IPS-20b (cell line): ENCODE results near the gene HYAL2.

Source experiments
- H3K27ac ChIP-seq: one replicate; pipeline ENCODE4 v1.5.1; 2013; ENCODE audit warnings: low read length
- H3K27me3 ChIP-seq: 2 replicates; pipeline ENCODE4 v1.6.1; 2013; ENCODE audit warnings: mild to moderate bottlenecking, low read length, inconsistent platforms; ENCODE audit not compliant: insufficient read depth
- H3K36me3 ChIP-seq: 2 replicates; pipeline ENCODE4 v1.6.1; 2013; ENCODE audit warnings: low read depth, mild to moderate bottlenecking, inconsistent platforms, low read length, moderate library complexity; ENCODE audit not compliant: insufficient read depth
- H3K4me1 ChIP-seq: 2 replicates; pipeline ENCODE4 v1.6.1; 2013; ENCODE audit warnings: mild to moderate bottlenecking, control low read depth, inconsistent platforms, low read length, moderate library complexity; ENCODE audit not compliant: insufficient read depth
- H3K4me3 ChIP-seq: 2 replicates; pipeline ENCODE4 v1.5.1; 2013; ENCODE audit warnings: mild to moderate bottlenecking, low read length, inconsistent platforms
- H3K9ac ChIP-seq: 2 replicates; pipeline ENCODE4 v1.6.1; 2013; ENCODE audit warnings: low read depth, mild to moderate bottlenecking, inconsistent platforms, low read length, moderate library complexity
- H3K9me3 ChIP-seq: 2 replicates; pipeline ENCODE4 v1.6.1; 2013; ENCODE audit warnings: mild to moderate bottlenecking, low read depth, low read length, inconsistent platforms; ENCODE audit not compliant: insufficient read depth

HYAL2 gene

GRCh38 chr3:50269977-50270413 is 52.5 kb downstream of the HYAL2 start:
- Histone ChIP-seq H3K27me3 (peaks cover 22% of the 10 kb centered on the region), H3K9ac (no peak overlapping the region), H3K4me1 (peaks cover 26% of the 10 kb centered on the region; the same call in 1 of the 2 replicates), H3K9me3 (no peaks in the 10 kb centered on the region), H3K36me3 (no peaks in the 10 kb centered on the region), H3K27ac (no peak overlapping the region), H3K4me3 (no peak overlapping the region)

GRCh38 chr3:50269460-50269859 is 53.1 kb downstream of the HYAL2 start:
- Histone ChIP-seq H3K4me3 (no peak overlapping the region), H3K9me3 (no peaks in the 10 kb centered on the region), H3K27ac (no peak overlapping the region), H3K36me3 (no peaks in the 10 kb centered on the region), H3K9ac (0 out of 2 replicates have a peak overlapping the region, but pooled peaks have one; percentile 2), H3K4me1 (peaks cover 27% of the 10 kb centered on the region; the same call in 1 of the 2 replicates), H3K27me3 (peaks cover 16% of the 10 kb centered on the region)

- Histone ChIP-seq H3K4me1 (peaks cover 32% of the 10 kb centered on the region; the same call in 1 of the 2 replicates), H3K4me3 (no peak within 1 kb of the TSS), H3K27ac (no peak within 1 kb of the TSS), H3K9me3 (no peaks in the 10 kb centered on the region), H3K36me3 (no peaks in the 10 kb centered on the region), H3K27me3 (peaks cover 10% of the 10 kb centered on the region), H3K9ac (0 out of 2 replicates have a peak within 1 kb of the TSS, but pooled peaks have one; percentile 2)
These were observed 53.7 kb downstream of the HYAL2 start, which contains the start of gene SEMA3B for GRCh38 chr3:50268703-50269451. SEMA3B (plus strand) TSS chr3:50269147; CDS start chr3:50269241, 94 bp downstream.

- H3K36me3 ChIP-seq = no peaks in the 10 kb centered on the region
- H3K9me3 ChIP-seq = no peaks in the 10 kb centered on the region
- H3K27ac ChIP-seq = no peak overlapping the region
- H3K27me3 ChIP-seq = peaks cover 4% of the 10 kb centered on the region
- no peak overlapping the region for H3K4me3 ChIP-seq
- no peak overlapping the region for H3K9ac ChIP-seq
- H3K4me1 ChIP-seq = peaks cover 32% of the 10 kb centered on the region; the same call in 1 of the 2 replicates
These were observed 54.3 kb downstream of the HYAL2 start for GRCh38 chr3:50268276-50268675.
